ENCODE measurements around the gene NFE2L3.
"Not testable (repeated sequence)": the region's sequence is repeated elsewhere in the genome, so short reads cannot be mapped to it uniquely, and the experiment has no call there.

Gene NFE2L3

DNA sequence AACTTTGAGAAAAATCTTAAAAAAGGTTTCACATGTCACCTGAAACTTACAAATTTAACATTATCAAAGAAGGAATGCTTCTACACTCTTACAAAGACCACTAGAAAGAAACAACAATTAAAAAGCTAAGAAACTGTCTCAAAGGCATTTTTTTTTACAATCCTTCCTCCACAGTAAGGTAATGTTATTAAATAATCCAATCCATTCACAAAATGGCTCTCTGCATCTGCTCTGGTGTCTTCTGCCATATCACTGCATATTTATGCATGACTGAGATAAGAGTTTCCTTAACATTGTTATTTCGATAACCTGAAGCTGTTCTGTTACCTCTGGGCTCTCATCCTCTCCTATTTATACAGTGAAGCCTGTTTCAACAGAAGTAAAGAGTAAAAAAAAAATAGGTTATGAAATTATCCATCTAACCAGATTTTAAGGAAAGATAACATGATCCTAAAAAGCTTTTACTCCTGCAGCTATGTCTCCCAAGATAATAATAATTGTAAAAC lies 40.0 kb downstream of the NFE2L3 start:
- no peak for DNase-seq (ENCODE audit: low read depth)
- TF ChIP-seq, protein P1, sequence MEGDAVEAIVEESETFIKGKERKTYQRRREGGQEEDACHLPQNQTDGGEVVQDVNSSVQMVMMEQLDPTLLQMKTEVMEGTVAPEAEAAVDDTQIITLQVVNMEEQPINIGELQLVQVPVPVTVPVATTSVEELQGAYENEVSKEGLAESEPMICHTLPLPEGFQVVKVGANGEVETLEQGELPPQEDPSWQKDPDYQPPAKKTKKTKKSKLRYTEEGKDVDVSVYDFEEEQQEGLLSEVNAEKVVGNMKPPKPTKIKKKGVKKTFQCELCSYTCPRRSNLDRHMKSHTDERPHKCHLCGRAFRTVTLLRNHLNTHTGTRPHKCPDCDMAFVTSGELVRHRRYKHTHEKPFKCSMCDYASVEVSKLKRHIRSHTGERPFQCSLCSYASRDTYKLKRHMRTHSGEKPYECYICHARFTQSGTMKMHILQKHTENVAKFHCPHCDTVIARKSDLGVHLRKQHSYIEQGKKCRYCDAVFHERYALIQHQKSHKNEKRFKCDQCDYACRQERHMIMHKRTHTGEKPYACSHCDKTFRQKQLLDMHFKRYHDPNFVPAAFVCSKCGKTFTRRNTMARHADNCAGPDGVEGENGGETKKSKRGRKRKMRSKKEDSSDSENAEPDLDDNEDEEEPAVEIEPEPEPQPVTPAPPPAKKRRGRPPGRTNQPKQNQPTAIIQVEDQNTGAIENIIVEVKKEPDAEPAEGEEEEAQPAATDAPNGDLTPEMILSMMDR (IDR thresholded peaks at IDR 0.05; ENCODE audit: insufficient read depth, low read depth, low read length, missing control alignments): no peak
- H3K4me3 ChIP-seq (ENCODE audit: low read depth, low read length): no peak overlapping the region

DNA sequence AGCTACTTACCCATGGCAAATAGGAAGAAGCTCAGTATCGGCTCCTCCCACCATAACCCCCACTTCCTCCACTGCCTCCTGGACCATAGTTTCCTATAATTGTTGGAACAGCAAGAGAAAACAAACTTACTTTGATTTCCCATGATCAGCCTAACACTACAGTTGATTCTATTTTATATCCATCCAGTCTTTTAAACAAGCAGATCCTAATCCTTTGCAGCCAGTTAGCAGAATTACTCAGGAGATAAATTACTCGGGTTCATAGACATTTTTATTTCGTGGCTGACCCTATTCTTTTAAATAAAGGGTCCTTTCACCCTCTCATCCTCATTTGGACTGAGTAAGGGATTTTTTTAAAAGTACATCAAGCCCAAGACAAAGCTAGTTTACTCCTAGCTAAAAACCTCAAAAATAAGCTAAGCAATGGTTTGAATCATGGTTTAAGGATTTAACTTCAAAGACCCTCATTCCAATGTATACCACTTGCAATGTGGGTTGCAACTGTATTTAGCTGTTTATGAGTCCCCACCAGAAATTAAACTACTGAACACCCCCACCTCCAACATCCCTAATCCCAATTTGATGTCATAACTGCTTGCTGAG lies 40.6 kb downstream of the NFE2L3 start:
- TF ChIP-seq, protein P1 (IDR thresholded peaks at IDR 0.05; ENCODE audit: insufficient read depth, low read depth, low read length, missing control alignments): no peak
- no peak for DNase-seq (ENCODE audit: low read depth)
- H3K4me3 ChIP-seq (ENCODE audit: low read depth, low read length): no peak overlapping the region

DNA sequence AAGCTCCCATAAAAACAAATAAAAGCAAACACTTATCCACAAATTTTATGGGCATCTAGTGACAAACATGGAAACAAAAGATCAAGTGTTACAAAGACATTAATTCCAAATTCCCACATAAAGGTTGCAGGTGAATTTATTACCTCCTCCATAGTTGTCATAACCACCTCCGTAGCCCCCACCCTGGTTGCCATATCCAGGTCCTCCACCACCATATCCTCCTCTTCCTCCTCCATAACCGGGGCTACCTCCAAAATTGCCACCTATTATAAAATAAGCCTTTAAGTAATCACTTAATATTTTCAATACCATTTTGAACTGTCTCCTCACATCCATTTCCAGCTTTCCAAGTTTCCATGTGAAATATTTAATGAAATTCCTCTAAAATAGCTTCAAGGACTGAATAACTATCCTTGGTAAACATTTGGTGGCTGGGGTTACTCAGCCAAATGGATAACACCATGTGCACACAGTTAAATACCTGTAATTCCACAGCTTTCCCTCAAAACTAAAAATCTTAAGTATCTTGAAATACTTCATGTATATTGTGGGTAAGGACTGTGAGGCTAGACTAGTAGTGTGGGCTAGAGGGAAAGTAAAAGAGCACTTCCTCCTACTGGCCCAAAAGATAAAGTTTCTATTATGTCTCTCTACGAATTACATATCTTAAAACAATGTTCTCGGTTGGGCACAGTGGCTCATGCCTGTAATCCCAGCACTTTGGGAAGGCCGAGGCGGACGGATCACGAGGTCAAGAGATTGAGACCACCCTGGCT lies 41.6 kb downstream of the NFE2L3 start:
- no peak for DNase-seq (ENCODE audit: low read depth)
- no peak overlapping the region for H3K4me3 ChIP-seq (ENCODE audit: low read depth, low read length)
- TF ChIP-seq, protein P1 (IDR thresholded peaks at IDR 0.05; ENCODE audit: insufficient read depth, low read depth, low read length, missing control alignments): no peak

DNA sequence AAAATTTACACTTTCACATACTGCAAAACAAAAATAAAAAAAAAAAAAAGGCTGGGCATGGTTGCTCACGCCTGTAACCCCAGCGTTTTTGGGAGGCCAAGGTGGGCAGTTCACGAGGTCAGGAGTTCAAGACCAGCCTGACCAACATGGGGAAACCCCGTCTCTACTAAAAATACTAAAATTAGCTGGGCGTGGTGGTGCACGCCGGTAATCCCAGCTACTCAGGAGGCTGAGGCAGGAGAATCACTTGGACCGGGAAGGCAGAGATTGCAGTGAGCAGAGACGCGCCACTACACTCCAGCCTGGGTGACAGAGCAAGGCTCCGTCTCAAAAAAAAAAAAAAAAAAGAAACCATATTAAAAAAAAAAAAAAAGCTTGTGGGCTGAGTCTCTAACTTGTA lies 42.8 kb downstream of the NFE2L3 start:
- H3K4me3 ChIP-seq (ENCODE audit: low read depth, low read length); DNase-seq (ENCODE audit: low read depth): not testable (repeated sequence)

DNA sequence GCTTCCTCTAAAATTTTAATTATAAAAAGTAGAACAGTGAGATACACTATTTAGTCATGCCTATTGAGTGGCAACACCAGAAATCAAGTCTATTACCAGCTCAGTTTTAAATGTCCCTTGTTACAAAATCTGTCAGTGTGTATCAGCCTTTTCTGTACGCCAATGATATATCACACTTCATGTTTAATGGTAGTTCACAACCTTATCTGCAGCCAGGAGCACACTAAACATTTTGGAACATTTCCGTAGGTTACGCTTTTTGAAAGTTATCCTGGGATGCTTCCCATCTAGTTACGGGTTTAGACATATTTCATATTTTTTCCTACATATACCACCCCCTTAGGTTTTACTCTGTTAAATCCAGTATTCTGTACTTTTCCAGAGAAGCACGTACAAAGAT lies 43.2 kb downstream of the NFE2L3 start:
- TF ChIP-seq, protein P1 (IDR thresholded peaks at IDR 0.05; ENCODE audit: insufficient read depth, low read depth, low read length, missing control alignments): no peak
- peak overlapping the region; percentile 80; the same call in 1 of the 2 replicates for H3K4me3 ChIP-seq (ENCODE audit: low read depth, low read length)
- no peak for DNase-seq (ENCODE audit: low read depth)

DNA sequence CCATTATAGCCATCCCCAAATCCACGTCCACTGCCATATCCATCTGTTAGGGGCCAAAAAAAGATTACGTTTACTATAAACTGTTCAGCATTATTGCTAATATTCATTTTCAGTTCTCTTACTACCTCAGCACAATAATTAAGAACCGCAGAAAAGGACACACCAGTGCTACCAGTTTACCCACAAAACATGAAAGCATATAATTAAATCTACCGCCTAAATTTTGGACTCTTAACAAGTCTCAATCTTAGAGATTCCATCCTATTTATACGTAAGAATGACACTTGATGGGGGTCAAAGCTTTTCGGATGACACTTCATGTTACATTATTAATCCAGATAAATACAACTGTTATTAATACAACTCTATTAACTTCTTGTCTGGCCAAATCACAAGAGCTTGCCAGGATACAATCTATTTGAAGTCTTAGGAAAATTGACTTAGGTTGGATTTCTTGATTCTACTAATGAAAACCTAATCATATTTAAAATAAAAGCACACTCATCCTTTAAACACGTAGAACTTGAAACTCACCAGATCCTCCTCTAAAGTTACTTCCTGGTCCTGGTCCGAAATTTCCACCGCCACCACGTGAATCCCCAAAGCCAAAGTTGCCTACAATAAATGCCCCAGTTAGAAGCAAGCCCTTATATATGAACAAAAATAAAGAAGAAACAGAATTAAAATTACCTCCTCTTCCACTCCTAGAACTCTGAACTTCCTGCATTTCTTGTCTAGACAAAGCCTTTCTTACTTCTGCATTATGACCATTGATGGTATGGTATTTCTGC lies 44.1 kb downstream of the NFE2L3 start:
- peak overlapping the region; percentile 80 for H3K4me3 ChIP-seq (ENCODE audit: low read depth, low read length)
- TF ChIP-seq, protein P1 (IDR thresholded peaks at IDR 0.05; ENCODE audit: insufficient read depth, low read depth, low read length, missing control alignments): no peak
- DNase-seq (ENCODE audit: low read depth): no peak

Data from GM12865 (cell line).